GM12878 (cell line): ENCODE results near the gene CLEC2L. TPM values are rescaled to one million over a fixed set of nuclear protein-coding genes. Genes with fewer than 3 reads are reported as not detected.

Experiments used
- ATAC-seq: fragments of 200-7000 bp; cut with Tn5 transposase; 3 replicates; pipeline ENCODE4 v1.9.1; 2020; ENCODE audit warnings: mild to moderate bottlenecking, moderate library complexity
- BruUV-seq: library from RNA; stranded (reverse); fragments of 400-500 nt; replicated peaks from 2 replicates; lab custom pipeline; 2021; lab: Mats Ljungman, UMichigan
- CTCF ChIA-PET: fragments of 300-600 bp; sonication (Branson Sonifier 250); formaldehyde crosslinking; extraction: SDS; loops from one replicate; lab custom pipeline; 2021; ENCODE audit warnings: inconsistent platforms; lab: Yijun Ruan, JAX
- POLR2A ChIA-PET: fragments of 350-600 bp; formaldehyde crosslinking; extraction: SDS; loops from one replicate; lab custom pipeline; 2021; ENCODE audit warnings: inconsistent platforms; lab: Charles Lee
- RAD21 ChIA-PET: fragments of 300-600 bp; sonication (Branson Sonifier 250); formaldehyde crosslinking; loops from one replicate; lab custom pipeline; 2023; ENCODE audit warnings: antibody characterized with exemption; ENCODE audit not compliant: unreplicated experiment; lab: Charles Lee
- SMC1A ChIA-PET: fragments of 300-600 bp; sonication (Branson Sonifier 250); formaldehyde crosslinking; loops from one replicate; lab custom pipeline; 2023; ENCODE audit not compliant: unreplicated experiment, uncharacterized antibody; lab: Charles Lee
- DNase-seq: peaks from one replicate; pipeline ENCODE4 v3.0.0-alpha.2; 2011; ENCODE audit warnings: low read depth, low spot score
- FAIRE-seq: peaks from 3 replicates; lab custom pipeline; 2011; peaks lifted over from hg19 to GRCh38; lab: Jason Lieb, UNC
- H2AFZ ChIP-seq: 2 replicates; pipeline ENCODE4 v1.6.0; 2011; ENCODE audit warnings: low read depth, low read length, control low read depth; ENCODE audit not compliant: control insufficient read depth
- H3K27ac ChIP-seq: 2 replicates; pipeline ENCODE4 v1.5.1; 2011; ENCODE audit warnings: control low read depth; ENCODE audit not compliant: control insufficient read depth, insufficient read depth
- H3K27me3 ChIP-seq, 2 experiments: replicated peaks in 1 of 2; 2 replicates each; pipeline versions ENCODE4 v1.6.0 to v1.6.1; 2011; ENCODE audit warnings: low read length in 1 of 2; ENCODE audit not compliant: control insufficient read depth in 2 of 2, insufficient read depth in 2 of 2
- H3K36me3 ChIP-seq, 2 experiments: 2 replicates each; pipeline ENCODE4 v1.5.1; 2011; ENCODE audit warnings: low read length in 1 of 2; ENCODE audit not compliant: control insufficient read depth in 2 of 2, insufficient read depth in 2 of 2
- H3K4me1 ChIP-seq: 2 replicates; pipeline ENCODE4 v1.6.1; 2011; ENCODE audit warnings: mild to moderate bottlenecking, low read length, moderate library complexity, mixed read lengths; ENCODE audit not compliant: control insufficient read depth, insufficient read depth
- H3K4me2 ChIP-seq: 2 replicates; pipeline ENCODE4 v1.6.0; 2011; ENCODE audit warnings: control low read depth; ENCODE audit not compliant: control insufficient read depth, insufficient read depth
- H3K4me3 ChIP-seq: fragments of 200-600 bp; sonication (generic); 2 replicates; pipeline ENCODE4 v1.5.1; 2016
- H3K79me2 ChIP-seq: 2 replicates; pipeline ENCODE4 v1.6.0; 2011; ENCODE audit warnings: low read length; ENCODE audit not compliant: control insufficient read depth, insufficient read depth
- H3K9ac ChIP-seq: 2 replicates; pipeline ENCODE4 v1.8.0; 2011; ENCODE audit warnings: low read length, control low read depth, mixed read lengths; ENCODE audit not compliant: control insufficient read depth, insufficient read depth
- H3K9me3 ChIP-seq: replicated peaks from 3 replicates; pipeline ENCODE4 v1.5.1; 2011; ENCODE audit warnings: mild to moderate bottlenecking, low read length; ENCODE audit not compliant: control insufficient read depth, insufficient read depth
- H4K20me1 ChIP-seq: 2 replicates; pipeline ENCODE4 v1.6.0; 2011; ENCODE audit not compliant: control insufficient read depth, insufficient read depth
- CEBPB ChIP-seq, 2 experiments: fragments of 150-350 bp in 1 of 2; IDR thresholded peaks; 2 replicates each; pipeline ENCODE4 v1.6.1; 2012 to 2014; ENCODE audit warnings: low read depth in 2 of 2, low read length in 2 of 2, borderline replicate concordance in 1 of 2, inconsistent platforms in 1 of 2
- EGR1 ChIP-seq, 2 experiments: IDR thresholded peaks; 1 replicate in 1 of 2; 2 replicates in 1 of 2; pipeline ENCODE4 v1.6.1; 2011 to 2012; ENCODE audit warnings: low read depth in 2 of 2, low read length in 2 of 2, borderline replicate concordance in 1 of 2, mild to moderate bottlenecking in 1 of 2, moderate library complexity in 1 of 2
- IRF4 ChIP-seq: IDR thresholded peaks from 2 replicates; pipeline ENCODE4 v1.6.1; 2011; ENCODE audit warnings: low read depth, low read length
- MXI1 ChIP-seq: fragments of 150-350 bp; IDR thresholded peaks from 2 replicates; pipeline ENCODE4 v1.6.1; 2011; ENCODE audit warnings: low read depth, mild to moderate bottlenecking, inconsistent platforms, low read length, improper control_type of control experiment
- NR2C2 ChIP-seq: IDR thresholded peaks from 2 replicates; pipeline ENCODE4 v1.6.1; 2011; ENCODE audit warnings: borderline replicate concordance, low read depth; ENCODE audit not compliant: control insufficient read depth, insufficient read length
- RAD51 ChIP-seq: fragments of 450-650 bp; IDR thresholded peaks from 2 replicates; pipeline ENCODE4 v1.6.1; 2016; ENCODE audit warnings: moderate library complexity, mild to moderate bottlenecking, inconsistent platforms
- ZNF207 ChIP-seq: fragments of 450-650 bp; IDR thresholded peaks from 2 replicates; pipeline ENCODE4 v1.6.1; 2014; ENCODE audit warnings: antibody characterized with exemption, mild to moderate bottlenecking, borderline replicate concordance
- WGBS: methylation state at CpG from one replicate; pipeline ENCODE4 v1.1.6; 2016; ENCODE audit warnings: low lambda C conversion rate; ENCODE audit not compliant: insufficient replicate concordance, insufficient coverage; ENCODE audit errors: missing lambda C conversion rate; 5-methylcytosine and 5-hydroxymethylcytosine counted together
- in situ Hi-C: fragments of 300-500 bp; cut with MboI; formaldehyde crosslinking; loops from 9 replicates; pipeline ENCODE4 v1.14.3; 2018; ENCODE audit warnings: mixed read lengths
- intact Hi-C: fragments of 100-400 bp; cut with micrococcal nuclease; formaldehyde crosslinking; loops from one replicate; pipeline ENCODE4 v1.14.2; 2022; ENCODE audit not compliant: unreplicated experiment
- polyA plus RNA-seq, 11 experiments: library from polyadenylated mRNA; depleted of rRNA in 4 of 11; unstranded in 6 of 11; stranded (reverse) in 5 of 11; fragments of >200 nt; fragmentation: Nextera tagmentation in 4 of 11; fragmentation: Illumina TruSeq in 1 of 11; extraction: Ambion mirVana in 4 of 11; extraction: Trizol in 1 of 11; gene quantifications; 1 replicate in 1 of 11; 2 replicates in 10 of 11; pipeline versions ENCODE4 v1.2.1 to v1.2.3, GENCODE V29; 2011 to 2016; ENCODE audit warnings: inconsistent platforms in 2 of 11, missing spikeins in 2 of 11, low read depth in 1 of 11
- total RNA-seq, 4 experiments: library from RNA; depleted of rRNA in 3 of 4; stranded (reverse); fragments of >200 nt in 3 of 4; fragmentation: Illumina TruSeq in 1 of 4; extraction: Trizol in 1 of 4; gene quantifications; 2 replicates each; pipeline versions ENCODE4 v1.2.1 to v1.2.3, GENCODE V29; 2013 to 2021
- TF ChIP-seq, protein P1 (sequence below): fragments of 450-650 bp; IDR thresholded peaks from 2 replicates; pipeline ENCODE4 v1.6.1; 2017; ENCODE audit warnings: mild to moderate bottlenecking, moderate library complexity
- TF ChIP-seq, protein P2 (sequence below), 3 experiments: IDR thresholded peaks in 2 of 3; conservative IDR thresholded peaks in 1 of 3; 2 replicates each; pipeline ENCODE4 v1.5.1; 2011; ENCODE audit warnings: low read depth in 3 of 3, low read length in 3 of 3, mild to moderate bottlenecking in 3 of 3, control low read depth in 2 of 3, moderate library complexity in 2 of 3, inconsistent platforms in 1 of 3, mixed read lengths in 1 of 3; ENCODE audit not compliant: control insufficient read depth in 2 of 3, insufficient read depth in 1 of 3; ENCODE audit errors: extremely low read depth in 1 of 3

Gene CLEC2L
- total and polyA plus RNA-seq, 10 of the 15 experiments (the other 5 are each of a cell fraction or from before 2014, with no cell fraction given) = not detected

DNA sequence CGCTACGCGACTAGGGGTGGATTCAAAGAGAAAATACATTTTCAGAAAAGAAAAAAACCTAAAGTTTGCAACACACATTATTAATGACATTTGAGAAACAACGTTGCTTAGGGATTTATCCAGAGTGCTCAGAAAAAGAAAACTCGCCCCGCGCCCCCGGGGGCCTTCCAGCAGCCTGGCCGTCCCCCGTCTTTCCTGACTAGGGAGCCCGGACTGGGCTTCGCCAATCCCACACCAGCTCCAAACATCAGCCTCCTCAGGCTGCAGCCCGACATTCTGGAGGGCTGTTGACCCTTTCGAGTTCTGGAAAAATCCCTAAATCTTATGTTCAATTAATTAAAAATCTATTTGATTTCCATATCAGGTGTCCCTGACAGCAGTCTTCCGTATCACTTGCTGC, 48.6 kb downstream of the CLEC2L start:
- DNase-seq = no peak
- H2AFZ ChIP-seq = no peak overlapping the region
- no peak overlapping the region for H3K4me2 ChIP-seq
- no peaks in the 10 kb centered on the region for H3K9me3 ChIP-seq
- in situ Hi-C loops = no loop called here
- FAIRE-seq = no peak
- H4K20me1 ChIP-seq = no peaks in the 10 kb centered on the region
- ChIA-PET CTCF (interaction anchor here (0.6 kb wide), 1 partner anchor 328 kb away, joined by 3 read pairs; no protein-coding TSS in a partner anchor), RAD21 (no interaction called here), SMC1A (no interaction called here), POLR2A (no interaction called here)
- no peak overlapping the region for H3K9ac ChIP-seq
- H3K27me3 ChIP-seq = no peaks in the 10 kb centered on the region
- no TSS peak for BruUV-seq
- intact Hi-C loops = no loop called here
- no peak for ATAC-seq
- 100% methylated on average over 15 of the region's 15 CpGs for WGBS
- peaks cover 0 to 3% of the 10 kb centered on the region in 2 experiments for H3K36me3 ChIP-seq
- H3K4me3 ChIP-seq = no peak overlapping the region
- no peak overlapping the region for H3K27ac ChIP-seq
- no peak for TF ChIP-seq ZNF207
- no peak for TF ChIP-seq IRF4
- TF ChIP-seq, protein P1, sequence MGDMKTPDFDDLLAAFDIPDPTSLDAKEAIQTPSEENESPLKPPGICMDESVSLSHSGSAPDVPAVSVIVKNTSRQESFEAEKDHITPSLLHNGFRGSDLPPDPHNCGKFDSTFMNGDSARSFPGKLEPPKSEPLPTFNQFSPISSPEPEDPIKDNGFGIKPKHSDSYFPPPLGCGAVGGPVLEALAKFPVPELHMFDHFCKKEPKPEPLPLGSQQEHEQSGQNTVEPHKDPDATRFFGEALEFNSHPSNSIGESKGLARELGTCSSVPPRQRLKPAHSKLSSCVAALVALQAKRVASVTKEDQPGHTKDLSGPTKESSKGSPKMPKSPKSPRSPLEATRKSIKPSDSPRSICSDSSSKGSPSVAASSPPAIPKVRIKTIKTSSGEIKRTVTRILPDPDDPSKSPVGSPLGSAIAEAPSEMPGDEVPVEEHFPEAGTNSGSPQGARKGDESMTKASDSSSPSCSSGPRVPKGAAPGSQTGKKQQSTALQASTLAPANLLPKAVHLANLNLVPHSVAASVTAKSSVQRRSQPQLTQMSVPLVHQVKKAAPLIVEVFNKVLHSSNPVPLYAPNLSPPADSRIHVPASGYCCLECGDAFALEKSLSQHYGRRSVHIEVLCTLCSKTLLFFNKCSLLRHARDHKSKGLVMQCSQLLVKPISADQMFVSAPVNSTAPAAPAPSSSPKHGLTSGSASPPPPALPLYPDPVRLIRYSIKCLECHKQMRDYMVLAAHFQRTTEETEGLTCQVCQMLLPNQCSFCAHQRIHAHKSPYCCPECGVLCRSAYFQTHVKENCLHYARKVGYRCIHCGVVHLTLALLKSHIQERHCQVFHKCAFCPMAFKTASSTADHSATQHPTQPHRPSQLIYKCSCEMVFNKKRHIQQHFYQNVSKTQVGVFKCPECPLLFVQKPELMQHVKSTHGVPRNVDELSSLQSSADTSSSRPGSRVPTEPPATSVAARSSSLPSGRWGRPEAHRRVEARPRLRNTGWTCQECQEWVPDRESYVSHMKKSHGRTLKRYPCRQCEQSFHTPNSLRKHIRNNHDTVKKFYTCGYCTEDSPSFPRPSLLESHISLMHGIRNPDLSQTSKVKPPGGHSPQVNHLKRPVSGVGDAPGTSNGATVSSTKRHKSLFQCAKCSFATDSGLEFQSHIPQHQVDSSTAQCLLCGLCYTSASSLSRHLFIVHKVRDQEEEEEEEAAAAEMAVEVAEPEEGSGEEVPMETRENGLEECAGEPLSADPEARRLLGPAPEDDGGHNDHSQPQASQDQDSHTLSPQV = no peak
- TF ChIP-seq EGR1 (IDR thresholded peaks at IDR 0.05; ENCODE audit: borderline replicate concordance in 1 of 2, low read depth in 2 of 2, low read length in 2 of 2) = no peak
- TF ChIP-seq, protein P2, sequence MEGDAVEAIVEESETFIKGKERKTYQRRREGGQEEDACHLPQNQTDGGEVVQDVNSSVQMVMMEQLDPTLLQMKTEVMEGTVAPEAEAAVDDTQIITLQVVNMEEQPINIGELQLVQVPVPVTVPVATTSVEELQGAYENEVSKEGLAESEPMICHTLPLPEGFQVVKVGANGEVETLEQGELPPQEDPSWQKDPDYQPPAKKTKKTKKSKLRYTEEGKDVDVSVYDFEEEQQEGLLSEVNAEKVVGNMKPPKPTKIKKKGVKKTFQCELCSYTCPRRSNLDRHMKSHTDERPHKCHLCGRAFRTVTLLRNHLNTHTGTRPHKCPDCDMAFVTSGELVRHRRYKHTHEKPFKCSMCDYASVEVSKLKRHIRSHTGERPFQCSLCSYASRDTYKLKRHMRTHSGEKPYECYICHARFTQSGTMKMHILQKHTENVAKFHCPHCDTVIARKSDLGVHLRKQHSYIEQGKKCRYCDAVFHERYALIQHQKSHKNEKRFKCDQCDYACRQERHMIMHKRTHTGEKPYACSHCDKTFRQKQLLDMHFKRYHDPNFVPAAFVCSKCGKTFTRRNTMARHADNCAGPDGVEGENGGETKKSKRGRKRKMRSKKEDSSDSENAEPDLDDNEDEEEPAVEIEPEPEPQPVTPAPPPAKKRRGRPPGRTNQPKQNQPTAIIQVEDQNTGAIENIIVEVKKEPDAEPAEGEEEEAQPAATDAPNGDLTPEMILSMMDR (IDR thresholded peaks at IDR 0.05 in 2 of 3, conservative IDR thresholded peaks at IDR 0.05 in 1 of 3; ENCODE audit: control insufficient read depth in 2 of 3, extremely low read depth in 1 of 3, insufficient read depth in 1 of 3, low read depth in 3 of 3, low read length in 3 of 3) = no peak
- TF ChIP-seq NR2C2 = no peak
- no peak for TF ChIP-seq RAD51
- no peak for TF ChIP-seq CEBPB (IDR thresholded peaks at IDR 0.05; ENCODE audit: borderline replicate concordance in 1 of 2, low read depth in 2 of 2, low read length in 2 of 2)
- no peak for TF ChIP-seq MXI1
- H3K79me2 ChIP-seq = no peaks in the 10 kb centered on the region
- H3K4me1 ChIP-seq = no peaks in the 10 kb centered on the region
